Mucosa of descending colon (tissue), 3 donors: ENCODE results near the gene MBTPS1. TPM values are rescaled to one million over a fixed set of nuclear protein-coding genes. Genes with fewer than 3 reads are reported as not detected.

Experiments
- ATAC-seq: fragments of 200-7000 bp; cut with Tn5 transposase; one replicate; pipeline ENCODE4 v1.9.1; 2020; ENCODE audit warnings: mild to moderate bottlenecking, moderate library complexity
- DNase-seq, 3 donors: peaks; one replicate each; pipeline ENCODE4 v3.0.0-alpha.2; 2020
- H3K36me3 ChIP-seq: fragments of 200-600 bp; one replicate; pipeline ENCODE4 v1.8.0; 2021; ENCODE audit warnings: low read depth, mild to moderate bottlenecking
- H3K4me1 ChIP-seq: fragments of 200-600 bp; one replicate; pipeline ENCODE4 v1.8.0; 2021; ENCODE audit warnings: low read depth, mild to moderate bottlenecking
- H3K4me3 ChIP-seq: fragments of 200-600 bp; one replicate; pipeline ENCODE4 v1.8.0; 2021; ENCODE audit warnings: mild to moderate bottlenecking
- H3K9me3 ChIP-seq: fragments of 200-600 bp; one replicate; pipeline ENCODE4 v1.8.0; 2021; ENCODE audit warnings: mild to moderate bottlenecking
- CTCF ChIP-seq: fragments of 200-600 bp; IDR thresholded peaks from one replicate; pipeline ENCODE4 v1.8.0; 2022; ENCODE audit warnings: antibody characterized with exemption, mild to moderate bottlenecking
- intact Hi-C, 2 donors: fragments of 100-400 bp; cut with DNase I in 1 of 2; cut with micrococcal nuclease in 1 of 2; formaldehyde crosslinking; loops; one replicate each; pipeline versions ENCODE4 v1.11.0 to v1.11.1; 2022; cut with DNase I, micrococcal nuclease
- long read RNA-seq, 2 donors: library from polyadenylated mRNA; unstranded; transcript quantifications; one replicate each; pipeline ENCODE4 v2.0.0, GENCODE V29; 2019 to 2021
- total RNA-seq, 3 donors: library from RNA; stranded (reverse); fragmentation: NEBNext Ultra II Directional in 2 of 3; extraction: Animal tissue kit (Norgen Biotek cat#: 25700) in 2 of 3; gene quantifications; one replicate each; pipeline versions ENCODE4 v1.2.1 to v1.2.4, GENCODE V29; 2021 to 2023
- donor health status: DM: no; HTN: no; CAD: no; lungs with moderate emphysema.
- donor health status: DM: no; HTN: no; CAD: no.
- donor health status: DM: no; HTN: yes; CAD: no.

MBTPS1 gene
- 10 to 100 TPM; 66.1 to 97.0 (median 93.4) TPM for total RNA-seq
- long read RNA-seq, donor 1, full-length matches to known transcripts = 34 of 90 reads
- long read RNA-seq, donor 1, partial matches to known transcripts = 47 of 90 reads
- long read RNA-seq, donor 1, other reads (novel, unspliced or antisense) = 9 of 90 reads
- long read RNA-seq, donor 2, full-length matches to known transcripts = 6 of 14 reads
- long read RNA-seq, donor 2, partial matches to known transcripts = 8 of 14 reads
- long read RNA-seq, donor 2, other reads (novel, unspliced or antisense) = 0 of 14 reads

GRCh38 chr16:84116720-84117493 is at the start of gene MBTPS1:
MBTPS1 (minus strand) TSS chr16:84116942; CDS start chr16:84101783, 15,159 bp downstream.
- peaks cover 13% of the 10 kb centered on the region for H3K4me1 ChIP-seq
- H3K4me3 ChIP-seq = peak within 1 kb of the TSS; percentile 76
- no peaks in the 10 kb centered on the region for H3K9me3 ChIP-seq
- intact Hi-C loops = no loop called here
- peak; percentile 33 for TF ChIP-seq CTCF
- ATAC-seq (peak; percentile 98), DNase-seq (peak; percentile 98 to 99 (median 99))
- no peaks in the 10 kb centered on the region for H3K36me3 ChIP-seq

GRCh38 chr16:84165746-84166145 is 49.0 kb upstream of the MBTPS1 start:
- no peak for DNase-seq
- intact Hi-C loops = no loop called here
- no peak for ATAC-seq
- H3K4me3 ChIP-seq = no peak overlapping the region
- H3K36me3 ChIP-seq = no peaks in the 10 kb centered on the region
- no peaks in the 10 kb centered on the region for H3K9me3 ChIP-seq
- no peaks in the 10 kb centered on the region for H3K4me1 ChIP-seq
- no peak for TF ChIP-seq CTCF

- H3K4me1 ChIP-seq = no peaks in the 10 kb centered on the region
- ATAC-seq (no peak), DNase-seq (no peak)
- H3K9me3 ChIP-seq = no peaks in the 10 kb centered on the region
- H3K4me3 ChIP-seq = no peak overlapping the region
- H3K36me3 ChIP-seq = no peaks in the 10 kb centered on the region
- intact Hi-C loops = no loop called here
- TF ChIP-seq CTCF = no peak
These were observed 45.1 kb upstream of the MBTPS1 start for GRCh38 chr16:84161801-84162200.

GRCh38 chr16:84161037-84161436 is 44.3 kb upstream of the MBTPS1 start:
- DNase-seq = no peak
- H3K4me3 ChIP-seq = no peak overlapping the region
- no peaks in the 10 kb centered on the region for H3K9me3 ChIP-seq
- no peaks in the 10 kb centered on the region for H3K36me3 ChIP-seq
- H3K4me1 ChIP-seq = no peaks in the 10 kb centered on the region
- intact Hi-C loops = no loop called here
- no peak for ATAC-seq
- TF ChIP-seq CTCF = no peak

- intact Hi-C loops = no loop called here
- Histone ChIP-seq H3K4me3 (no peak overlapping the region), H3K36me3 (no peaks in the 10 kb centered on the region), H3K4me1 (no peaks in the 10 kb centered on the region), H3K9me3 (no peaks in the 10 kb centered on the region)
- TF ChIP-seq CTCF = no peak
- ATAC-seq (no peak), DNase-seq (no peak)
These were observed 43.1 kb upstream of the MBTPS1 start for GRCh38 chr16:84159800-84160199.
